ENCODE data around the gene ATP2B3. TPM values are rescaled to one million over a fixed set of nuclear protein-coding genes. Genes with fewer than 3 reads are reported as not detected.
A peak's percentile ranks its signal among the peaks of the same experiment; 100 is the strongest.

Gene ATP2B3
- total and polyA plus RNA-seq, 9 of the 15 experiments (the other 6 are each of a cell fraction or from before 2014, with no cell fraction given), result 0.04 TPM; not detected in 8

DNA sequence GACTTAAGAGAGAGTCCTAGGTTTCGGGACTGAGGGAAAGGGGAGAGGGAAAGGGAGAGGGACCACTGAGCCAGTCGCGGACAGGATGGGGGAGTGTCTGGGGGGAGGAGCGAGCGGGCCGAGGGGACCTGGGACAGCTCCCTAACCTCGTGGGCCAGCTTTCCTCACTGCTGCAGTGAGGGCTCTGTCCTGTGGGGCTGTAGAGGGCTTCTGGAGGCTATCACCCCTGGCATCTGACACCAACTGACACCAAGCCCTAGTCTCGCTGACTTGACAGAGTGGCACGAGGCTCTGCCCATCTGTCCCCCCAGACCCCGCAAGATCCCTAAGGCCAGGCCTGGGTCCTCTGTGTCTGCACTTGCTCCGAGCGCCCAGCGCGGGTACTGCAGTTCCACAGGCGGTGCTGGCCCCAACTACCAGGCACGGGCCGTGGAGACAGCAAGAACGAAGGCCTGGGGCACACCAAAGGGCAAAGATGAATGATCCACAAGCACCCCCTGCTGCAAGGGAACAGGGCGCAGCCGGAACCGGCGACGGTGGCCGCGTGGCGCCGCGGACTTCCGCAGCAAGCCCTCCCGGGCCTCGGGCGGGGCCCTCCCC, 47.5 kb upstream of the ATP2B3 start:
- no peaks in the 10 kb centered on the region for H3K27me3 ChIP-seq (ENCODE audit: control insufficient read depth in 2 of 2, insufficient read depth in 2 of 2, low read length in 2 of 2)
- ChIA-PET POLR2A (interaction anchor here (1.1 kb wide), 1 partner anchor 31 kb away, joined by 3 read pairs; no protein-coding TSS in a partner anchor), CTCF (ENCODE audit: low intra/inter-chr PET ratio) (interaction anchor here (1.7 kb wide), 1 partner anchor 37 kb away, joined by 9 read pairs; no protein-coding TSS in a partner anchor)
- 0% methylated on average over 14 of the region's 32 CpGs for WGBS (ENCODE audit: insufficient coverage, low coverage, missing lambda C conversion rate)
- peak overlapping the region; percentile 83 to 97 for H3K9ac ChIP-seq (ENCODE audit: insufficient read depth in 1 of 2, low read depth in 2 of 2, low read length in 2 of 2)
- in situ Hi-C loops (cut with MboI) (no loop called here), intact Hi-C loops (cut with micrococcal nuclease) (loop anchor here (5.0 kb wide), 1 partner anchor 37 kb away; no protein-coding TSS in a partner anchor)
- peak overlapping the region; percentile 92 for H3K4me3 ChIP-seq
- peak; percentile 69 for ATAC-seq
- FAIRE-seq, result peak; percentile 15
- H3K4me1 ChIP-seq (replicated peaks in 1 of 2; ENCODE audit: control insufficient read depth in 2 of 2, insufficient read depth in 2 of 2, low read length in 2 of 2), result peaks cover under 1 to 48% of the 10 kb centered on the region in 2 experiments; a peak in 3 of 5 replicates
- peaks cover 29% of the 10 kb centered on the region for H3K79me2 ChIP-seq (ENCODE audit: control insufficient read depth, insufficient read depth, low read length)
- no peaks in the 10 kb centered on the region for H3K9me3 ChIP-seq (replicated peaks; ENCODE audit: control insufficient read depth, insufficient read depth, low read depth, low read length)
- DNase-seq (ENCODE audit: extremely low read depth in 1 of 4, low spot score in 3 of 4), result peak; percentile 44 to 68 (median 62)
- no peaks in the 10 kb centered on the region for H3K9me1 ChIP-seq (ENCODE audit: control insufficient read depth, insufficient read depth, low read length)
- peak overlapping the region; percentile 77 for H3K27ac ChIP-seq (ENCODE audit: extremely low read depth, low read depth, low read length)
- peaks cover 36% of the 10 kb centered on the region; the same call in 2 of the 3 replicates for H3K36me3 ChIP-seq (ENCODE audit: control insufficient read depth, insufficient read depth, low read length)
- no TSS peak for BruUV-seq (replicated peaks)
- peak overlapping the region; percentile 89 for H3K4me2 ChIP-seq (ENCODE audit: insufficient read depth, low read length)
- peak overlapping the region; percentile 80 for H2AFZ ChIP-seq (ENCODE audit: low read depth, low read length)
- H4K20me1 ChIP-seq (replicated peaks; ENCODE audit: control insufficient read depth, insufficient read depth, low read length), result no peaks in the 10 kb centered on the region
- TF ChIP-seq RBM39 (optimal IDR thresholded peaks at IDR 0.05; ENCODE audit: low read depth, low read length) (no peak), HDAC2 (IDR thresholded peaks at IDR 0.05) (peak; percentile 54; the same call in 1 of the 2 replicates), ELF1 (tag; IDR thresholded peaks at IDR 0.05) (peak; percentile 57; the same call in 1 of the 2 replicates), ZNF3 (CRISPR knock-in tag; IDR thresholded peaks at IDR 0.05) (no peak), CBX1 (IDR thresholded peaks at IDR 0.05; ENCODE audit: low read depth) (no peak), MXI1 (IDR thresholded peaks at IDR 0.05; ENCODE audit: low read depth, low read length) (0 out of 2 replicates have a peak, but pooled peaks have one; percentile 48), ZFP30 (CRISPR knock-in tag; IDR thresholded peaks at IDR 0.05; ENCODE audit: borderline replicate concordance) (no peak), KLF13 (tag; IDR thresholded peaks at IDR 0.05; ENCODE audit: borderline replicate concordance, low read depth) (no peak), ZNF695 (CRISPR knock-in tag; IDR thresholded peaks at IDR 0.05) (no peak), SMARCA5 (IDR thresholded peaks at IDR 0.05) (no peak), ZNF280A (IDR thresholded peaks at IDR 0.05; ENCODE audit: low read depth, partially characterized antibody) (no peak), ZNF23 (CRISPR knock-in tag; IDR thresholded peaks at IDR 0.05) (no peak), NR3C1 (CRISPR knock-in tag; IDR thresholded peaks at IDR 0.05) (0 out of 2 replicates have a peak, but pooled peaks have one; percentile 31), ZFX (CRISPR knock-in tag; IDR thresholded peaks at IDR 0.05) (peak; percentile 69; the same call in 1 of the 2 replicates), HDAC6 (IDR thresholded peaks at IDR 0.05; ENCODE audit: low read depth, low read length) (no peak), MAZ (CRISPR knock-in tag; conservative IDR thresholded peaks at IDR 0.05 in 1 of 2, IDR thresholded peaks at IDR 0.05 in 1 of 2) (peak in 1 of 2 experiments; percentile 53; a peak in 1 of 4 replicates)
- TF ChIP-seq, protein P1, sequence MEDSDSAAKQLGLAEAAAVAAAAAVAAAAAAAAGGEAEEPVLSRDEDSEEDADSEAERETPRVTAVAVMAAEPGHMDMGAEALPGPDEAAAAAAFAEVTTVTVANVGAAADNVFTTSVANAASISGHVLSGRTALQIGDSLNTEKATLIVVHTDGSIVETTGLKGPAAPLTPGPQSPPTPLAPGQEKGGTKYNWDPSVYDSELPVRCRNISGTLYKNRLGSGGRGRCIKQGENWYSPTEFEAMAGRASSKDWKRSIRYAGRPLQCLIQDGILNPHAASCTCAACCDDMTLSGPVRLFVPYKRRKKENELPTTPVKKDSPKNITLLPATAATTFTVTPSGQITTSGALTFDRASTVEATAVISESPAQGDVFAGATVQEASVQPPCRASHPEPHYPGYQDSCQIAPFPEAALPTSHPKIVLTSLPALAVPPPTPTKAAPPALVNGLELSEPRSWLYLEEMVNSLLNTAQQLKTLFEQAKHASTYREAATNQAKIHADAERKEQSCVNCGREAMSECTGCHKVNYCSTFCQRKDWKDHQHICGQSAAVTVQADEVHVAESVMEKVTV (CRISPR knock-in tag; IDR thresholded peaks at IDR 0.05), result no peak
- TF ChIP-seq, protein P2, sequence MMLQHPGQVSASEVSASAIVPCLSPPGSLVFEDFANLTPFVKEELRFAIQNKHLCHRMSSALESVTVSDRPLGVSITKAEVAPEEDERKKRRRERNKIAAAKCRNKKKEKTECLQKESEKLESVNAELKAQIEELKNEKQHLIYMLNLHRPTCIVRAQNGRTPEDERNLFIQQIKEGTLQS (IDR thresholded peaks at IDR 0.05), result no peak
- TF ChIP-seq, protein P2 (CRISPR knock-in tag; conservative IDR thresholded peaks at IDR 0.05), result 0 out of 2 replicates have a peak, but pooled peaks have one; percentile 46

Measured in K562 (cell line).